GM21825 (cell line): Measurements from ENCODE around the gene LAMA2.

Experiments used
- ATAC-seq: cut with Tn5 transposase; IDR thresholded peaks from one replicate; pipeline ENCODE4 v1.9.1; 2021; ENCODE audit warnings: mild to moderate bottlenecking, moderate library complexity; ENCODE audit not compliant: unreplicated experiment

LAMA2 gene

DNA sequence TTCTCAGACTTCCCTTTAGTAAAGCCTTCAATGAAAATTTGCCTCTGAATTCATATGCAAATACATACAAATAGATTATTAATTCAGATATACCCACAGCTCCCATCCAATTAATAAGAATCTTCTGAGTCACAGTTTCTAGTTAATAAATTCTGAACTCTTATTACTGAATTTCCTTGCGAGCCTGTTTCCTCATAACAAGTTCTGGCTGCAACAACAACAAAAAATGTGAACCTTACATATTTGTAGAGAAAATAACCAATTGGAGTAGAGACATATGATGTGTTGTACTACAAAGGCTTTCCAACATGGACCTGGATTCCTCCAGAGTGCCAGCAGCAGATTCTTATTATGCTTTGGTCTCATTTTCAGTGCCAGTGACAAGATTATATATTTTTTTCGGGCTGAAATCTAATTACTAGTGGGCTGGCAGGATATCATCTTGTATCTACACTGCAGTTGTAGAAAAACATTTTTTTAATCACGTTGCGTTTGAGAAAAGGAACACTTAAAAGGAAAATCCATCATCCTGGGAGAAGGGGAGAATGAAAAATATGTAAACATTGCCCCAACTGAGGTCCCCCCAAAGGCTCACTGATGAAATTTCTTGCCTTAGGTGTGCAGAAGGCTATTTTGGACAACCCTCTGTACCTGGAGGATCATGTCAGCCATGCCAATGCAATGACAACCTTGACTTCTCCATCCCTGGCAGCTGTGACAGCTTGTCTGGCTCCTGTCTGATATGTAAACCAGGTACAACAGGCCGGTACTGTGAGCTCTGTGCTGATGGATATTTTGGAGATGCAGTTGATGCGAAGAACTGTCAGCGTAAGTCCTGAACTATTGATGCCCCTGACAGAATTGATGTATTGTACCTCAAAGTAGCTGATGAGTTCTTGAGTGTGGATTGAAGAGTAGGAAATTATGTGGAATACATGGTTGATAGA is 404.6 kb downstream of the LAMA2 start:
- no peak for ATAC-seq

DNA sequence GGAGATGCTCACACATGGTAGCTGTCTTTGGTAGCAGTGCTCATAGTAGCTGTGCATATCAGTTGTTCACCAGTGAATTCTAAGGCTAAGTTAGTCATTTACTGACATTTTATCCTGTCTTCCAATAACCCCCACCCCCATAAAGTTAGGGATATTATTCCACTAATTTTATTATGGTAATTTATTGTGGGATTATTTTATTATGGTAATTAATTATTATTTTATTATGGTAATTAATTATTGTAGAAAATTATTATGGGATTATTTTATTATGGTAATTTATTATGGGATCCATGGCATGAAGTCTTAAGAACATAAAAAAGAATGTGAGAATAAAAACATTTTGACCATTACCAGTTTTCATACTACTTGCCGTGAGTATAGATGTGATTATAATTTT is 406.5 kb downstream of the LAMA2 start:
- ATAC-seq = no peak

- ATAC-seq = no peak
Observed at GRCh38 chr6:129292836-129293235, 409.9 kb downstream of the LAMA2 start.

DNA sequence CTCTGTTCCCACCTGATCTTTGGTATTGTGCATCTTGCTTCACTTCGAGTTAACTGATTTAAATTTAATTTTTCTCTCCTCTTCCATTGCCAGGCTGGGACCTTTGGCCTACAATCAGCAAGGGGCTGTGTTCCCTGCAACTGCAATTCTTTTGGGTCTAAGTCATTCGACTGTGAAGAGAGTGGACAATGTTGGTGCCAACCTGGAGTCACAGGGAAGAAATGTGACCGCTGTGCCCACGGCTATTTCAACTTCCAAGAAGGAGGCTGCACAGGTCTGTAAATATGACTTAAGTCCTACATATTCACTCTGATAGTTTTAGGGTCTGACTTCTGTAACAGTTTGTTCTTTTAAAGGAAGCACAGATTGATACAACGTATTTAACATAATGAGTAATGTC is 414.7 kb downstream of the LAMA2 start:
- ATAC-seq = no peak

DNA sequence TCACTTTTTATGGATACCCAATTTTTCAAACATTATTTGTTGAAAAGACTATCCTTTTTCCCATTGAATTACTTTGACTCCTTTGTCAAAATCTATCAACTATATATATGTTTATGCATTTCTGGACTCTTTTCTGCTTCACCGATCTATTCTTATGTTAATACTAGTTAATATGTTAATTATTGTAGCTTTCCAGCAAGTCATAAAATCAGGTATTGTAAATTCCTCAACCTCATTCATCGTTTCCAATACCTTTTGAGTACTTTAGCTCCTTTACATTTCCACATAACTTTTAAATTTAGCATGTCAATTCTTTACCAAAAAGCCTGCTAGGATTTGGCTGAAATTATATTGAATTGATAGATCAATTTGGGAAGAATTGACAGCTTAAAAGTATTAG is 419.7 kb downstream of the LAMA2 start:
- no peak for ATAC-seq

- ATAC-seq = no peak
Observed at GRCh38 chr6:129306826-129307225, 423.9 kb downstream of the LAMA2 start.

DNA sequence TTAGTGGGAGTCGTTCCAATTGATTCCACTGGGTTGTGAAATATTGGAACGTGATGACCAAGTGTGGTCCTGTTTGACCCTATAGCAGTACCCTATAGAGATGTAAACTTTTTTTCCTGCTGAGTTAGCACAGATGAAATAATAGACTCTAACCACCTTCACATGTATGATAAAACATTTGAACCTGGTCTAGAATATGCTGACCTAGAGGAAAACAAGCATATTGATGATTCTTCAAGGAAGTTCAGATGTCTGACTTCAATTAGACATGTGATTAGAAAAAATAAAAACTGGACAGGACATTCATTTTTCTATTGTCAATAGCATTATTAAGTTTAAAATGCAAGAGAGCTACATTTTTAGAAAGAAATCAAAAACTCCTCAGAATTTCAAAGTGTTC is 424.9 kb downstream of the LAMA2 start:
- ATAC-seq = no peak

DNA sequence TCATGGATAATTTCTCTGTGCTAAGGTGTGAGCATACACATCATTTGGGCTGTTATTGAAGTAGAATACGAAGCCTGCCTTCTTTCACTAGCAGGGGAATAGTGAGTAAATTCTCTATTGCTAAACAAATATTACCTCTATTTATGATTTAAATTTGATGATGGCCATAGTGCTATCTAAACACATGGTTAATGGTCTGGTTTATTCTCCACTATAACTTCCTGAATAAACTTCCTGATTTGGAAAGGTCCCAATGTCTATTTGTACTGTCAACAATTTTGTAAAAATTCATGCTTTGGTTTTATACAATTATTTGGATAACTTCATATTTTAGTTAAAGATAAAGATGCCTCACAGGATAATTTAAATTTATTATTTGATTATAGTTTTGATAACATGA is 426.2 kb downstream of the LAMA2 start:
- ATAC-seq = no peak

GRCh38 chr6:129312880-129313279 is 429.9 kb downstream of the LAMA2 start:
- no peak for ATAC-seq

- ATAC-seq = no peak
Observed at GRCh38 chr6:129314575-129314974, 431.6 kb downstream of the LAMA2 start.

DNA sequence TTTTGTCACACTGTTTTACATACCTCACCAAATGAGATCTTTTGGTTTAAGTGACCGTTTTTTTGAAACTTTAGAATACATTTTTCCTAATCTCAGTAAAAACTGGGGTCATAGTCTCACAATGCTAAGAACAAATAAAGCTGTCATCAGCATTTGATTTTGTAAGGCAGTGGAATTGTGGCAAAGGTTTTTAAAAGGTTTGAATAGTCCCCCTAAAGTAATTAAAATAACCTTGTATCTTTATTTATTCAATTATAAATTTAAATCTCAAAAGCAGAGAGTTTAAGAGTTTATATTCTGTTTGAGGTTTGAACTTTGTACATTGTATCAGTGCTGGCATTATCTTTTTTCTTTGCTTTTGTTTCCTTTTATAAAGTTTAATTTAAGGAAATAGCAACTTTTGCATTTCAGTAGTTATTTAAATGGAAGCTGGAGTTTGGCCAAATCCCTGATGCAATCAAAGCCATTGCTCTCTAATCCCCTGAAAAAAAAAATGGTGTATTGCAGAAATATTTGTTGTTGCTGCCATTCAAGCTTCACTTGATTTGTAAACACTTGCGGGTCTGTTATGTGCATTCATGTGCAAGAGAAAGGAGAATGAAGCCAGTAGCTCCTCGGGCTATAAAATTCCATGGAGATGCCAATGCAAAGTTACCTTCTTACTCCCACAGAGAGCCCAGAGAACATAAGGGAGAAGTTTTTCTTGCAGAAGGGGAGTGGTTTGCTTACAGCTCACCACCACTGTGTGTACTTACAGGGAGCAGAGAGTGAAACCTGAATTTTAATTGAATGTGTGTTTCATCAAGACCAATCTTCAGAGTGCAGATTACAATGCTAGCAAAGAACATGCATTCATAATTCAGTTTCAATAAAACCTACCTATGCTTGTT is 435.2 kb downstream of the LAMA2 start:
- no peak for ATAC-seq

- ATAC-seq = no peak
Observed at GRCh38 chr6:129320892-129321291, 438.0 kb downstream of the LAMA2 start.

- no peak for ATAC-seq
Observed at GRCh38 chr6:129321303-129321702, 438.4 kb downstream of the LAMA2 start.

DNA sequence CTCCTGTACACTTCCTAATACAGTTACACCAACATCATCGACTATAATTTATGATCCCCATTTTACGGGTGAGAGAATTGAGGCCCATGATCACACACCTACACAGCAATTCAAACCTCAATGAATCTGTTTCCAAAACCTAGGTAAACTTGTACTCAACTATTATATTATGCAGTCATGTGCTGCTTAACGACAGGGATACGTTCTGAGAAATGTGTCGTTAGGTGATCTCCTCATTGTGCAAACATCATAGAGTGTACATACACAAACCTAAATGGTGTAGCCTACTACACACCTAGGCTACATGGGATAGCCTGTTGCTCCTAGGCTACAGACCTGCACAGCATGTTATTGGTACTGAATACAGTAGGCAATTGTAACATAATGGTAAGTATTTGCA is 441.4 kb downstream of the LAMA2 start:
- no peak for ATAC-seq

DNA sequence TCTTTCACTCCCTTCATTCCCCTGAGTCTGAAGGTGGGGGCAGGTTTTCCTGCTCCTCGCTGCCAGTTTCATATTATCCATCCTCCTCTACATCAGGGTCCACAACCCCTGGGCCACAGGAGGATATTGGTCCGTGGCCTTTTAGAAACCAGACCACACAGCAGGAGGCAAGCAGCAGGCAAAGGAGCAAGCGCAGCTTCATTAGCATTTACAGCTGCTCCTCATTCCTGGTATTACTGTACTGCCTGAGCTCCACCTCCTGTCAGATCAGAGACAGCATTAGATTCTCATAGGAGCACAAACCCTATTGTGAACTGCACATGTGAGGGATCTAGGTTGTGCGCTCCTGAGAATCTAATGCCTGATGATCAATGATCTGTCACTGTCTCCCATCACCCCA is 446.7 kb downstream of the LAMA2 start:
- no peak for ATAC-seq

- ATAC-seq = no peak
Observed at GRCh38 chr6:129331450-129332138, 448.7 kb downstream of the LAMA2 start.

- no peak for ATAC-seq
Observed at GRCh38 chr6:129335792-129336191, 452.9 kb downstream of the LAMA2 start.

GRCh38 chr6:129338683-129339082 is 455.7 kb downstream of the LAMA2 start:
- no peak for ATAC-seq

DNA sequence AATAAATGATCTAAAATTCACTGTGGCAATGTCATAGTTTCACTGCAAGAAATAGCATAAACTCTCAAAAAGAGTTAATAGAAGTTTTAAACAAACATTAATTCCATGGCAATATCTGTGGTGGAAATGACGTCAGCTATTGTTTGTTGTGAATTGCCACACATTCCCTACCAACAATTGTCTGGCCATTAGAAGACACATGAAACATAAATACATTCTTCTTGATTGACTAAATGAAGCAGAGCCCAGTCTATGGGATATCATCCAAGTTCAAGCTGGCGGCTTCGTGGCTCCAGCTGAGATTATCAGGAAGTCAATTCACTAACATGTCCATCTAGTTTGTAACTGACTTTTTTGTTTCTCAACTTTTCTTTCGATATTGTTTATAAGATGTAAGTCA is 458.0 kb downstream of the LAMA2 start:
- ATAC-seq = no peak

GRCh38 chr6:129342243-129342642 is 459.3 kb downstream of the LAMA2 start:
- no peak for ATAC-seq

DNA sequence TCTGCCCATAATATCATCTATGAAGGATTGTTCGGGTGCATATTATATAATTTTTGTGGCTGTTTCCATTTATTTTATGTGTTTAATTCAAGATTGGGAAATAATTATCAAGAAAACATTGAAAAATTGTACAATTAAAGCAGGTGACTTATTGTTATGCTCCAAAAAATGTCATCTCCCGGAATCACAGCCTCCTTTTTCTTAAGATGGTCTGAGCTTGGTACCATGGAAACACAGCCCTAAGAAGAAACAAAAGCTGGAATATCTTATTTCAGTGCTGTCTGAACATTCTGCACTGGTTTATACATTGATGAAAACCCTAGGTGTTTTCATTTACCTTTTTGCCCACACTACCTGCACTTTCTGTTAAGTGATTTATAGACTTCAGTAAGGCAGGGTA is 459.9 kb downstream of the LAMA2 start:
- ATAC-seq = no peak
